ENCODE results near the gene LILRA6.
"Not testable (repeated sequence)": the region's sequence is repeated elsewhere in the genome, so short reads cannot be mapped to it uniquely, and the experiment has no call there.

The LILRA6 gene

DNA sequence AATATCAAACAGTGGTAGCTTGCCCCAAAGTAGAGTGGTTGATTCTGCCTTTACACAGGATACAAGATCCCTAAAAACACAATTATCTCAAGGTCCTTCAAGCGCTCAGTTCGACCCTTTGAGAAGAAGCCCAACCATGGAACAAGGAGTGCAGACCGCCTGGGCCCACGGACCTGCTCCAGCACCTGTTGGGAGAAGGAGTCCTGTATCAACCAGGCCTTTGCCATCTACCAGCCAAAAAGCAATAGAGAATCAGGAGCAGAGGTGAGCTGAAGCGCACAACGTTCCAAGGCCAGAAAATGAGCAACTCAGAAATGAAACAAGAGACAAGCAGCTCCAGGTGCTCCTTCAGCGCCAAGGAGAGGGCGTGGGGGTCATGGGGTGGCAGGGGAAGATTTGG is 13.4 kb downstream of the LILRA6 start:
- DNase-seq, result no peak

DNA sequence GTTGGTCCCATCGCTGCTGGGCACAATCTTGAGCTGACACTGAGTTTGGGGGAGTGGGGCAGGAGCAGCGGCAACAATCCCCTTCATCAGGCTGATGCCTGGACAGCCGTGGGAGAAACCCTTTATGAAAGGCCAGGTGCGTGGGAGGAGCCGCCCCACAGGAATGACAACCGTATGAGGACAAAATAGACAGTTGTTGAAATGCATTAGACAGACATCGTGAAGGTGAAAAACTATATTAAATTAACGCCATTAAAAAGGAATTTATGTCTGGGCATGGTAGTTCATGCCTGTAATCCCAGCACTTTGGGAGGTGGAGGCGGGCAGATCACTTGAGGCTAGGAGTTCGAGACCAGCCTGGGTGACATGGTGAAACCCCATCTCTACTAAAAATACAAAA is 18.0 kb downstream of the LILRA6 start:
- DNase-seq, result not testable (repeated sequence)

DNA sequence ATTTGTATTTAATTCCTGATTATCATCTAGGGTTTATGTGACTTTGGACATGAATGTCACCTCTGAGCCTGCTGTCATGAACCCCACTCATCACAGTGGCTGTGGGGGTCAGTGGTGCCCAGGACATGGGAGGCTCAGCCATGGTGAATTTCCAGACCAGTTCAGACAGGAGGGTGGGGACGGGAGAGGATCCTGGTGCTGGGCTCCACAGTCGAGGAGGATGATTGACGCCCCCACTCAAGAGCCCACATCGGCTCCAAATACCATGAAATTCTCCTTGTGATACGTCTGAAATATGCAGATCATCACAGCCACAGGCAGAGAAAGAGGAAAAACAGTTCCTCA is 18.7 kb downstream of the LILRA6 start:
- not testable (repeated sequence) for DNase-seq

DNA sequence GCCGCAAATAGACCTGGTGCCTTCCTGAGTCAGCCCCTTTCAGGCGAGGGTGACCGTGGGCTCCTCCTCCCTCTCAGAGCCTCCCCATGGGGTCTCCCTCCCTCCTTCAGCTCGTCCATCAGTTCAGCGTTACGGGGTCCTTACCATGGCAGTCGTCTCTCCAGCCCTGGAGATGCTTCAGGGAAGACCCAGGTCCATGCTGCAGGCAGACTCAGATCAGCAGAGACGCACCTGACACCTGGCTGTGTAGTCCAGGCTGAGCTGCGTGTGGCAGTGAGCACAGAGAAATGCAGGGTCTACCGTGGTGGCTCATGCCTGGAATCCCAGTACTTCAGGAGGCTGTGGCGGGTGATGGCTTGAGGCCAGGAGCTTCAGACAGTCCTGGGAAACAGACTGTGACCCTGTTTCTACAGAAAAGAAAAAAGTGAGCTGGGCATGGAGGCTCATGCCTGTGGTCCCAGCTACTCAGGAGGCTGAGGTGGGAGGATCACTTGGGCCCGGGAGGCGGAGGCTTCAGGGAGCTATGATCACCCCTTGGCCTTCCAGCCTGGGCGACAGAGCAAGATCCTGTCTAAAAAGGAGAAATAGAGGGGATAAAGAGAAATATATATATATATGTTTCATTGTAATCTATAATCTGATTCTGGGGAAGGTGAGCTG is 19.2 kb downstream of the LILRA6 start:
- DNase-seq, result not testable (repeated sequence)

DNA sequence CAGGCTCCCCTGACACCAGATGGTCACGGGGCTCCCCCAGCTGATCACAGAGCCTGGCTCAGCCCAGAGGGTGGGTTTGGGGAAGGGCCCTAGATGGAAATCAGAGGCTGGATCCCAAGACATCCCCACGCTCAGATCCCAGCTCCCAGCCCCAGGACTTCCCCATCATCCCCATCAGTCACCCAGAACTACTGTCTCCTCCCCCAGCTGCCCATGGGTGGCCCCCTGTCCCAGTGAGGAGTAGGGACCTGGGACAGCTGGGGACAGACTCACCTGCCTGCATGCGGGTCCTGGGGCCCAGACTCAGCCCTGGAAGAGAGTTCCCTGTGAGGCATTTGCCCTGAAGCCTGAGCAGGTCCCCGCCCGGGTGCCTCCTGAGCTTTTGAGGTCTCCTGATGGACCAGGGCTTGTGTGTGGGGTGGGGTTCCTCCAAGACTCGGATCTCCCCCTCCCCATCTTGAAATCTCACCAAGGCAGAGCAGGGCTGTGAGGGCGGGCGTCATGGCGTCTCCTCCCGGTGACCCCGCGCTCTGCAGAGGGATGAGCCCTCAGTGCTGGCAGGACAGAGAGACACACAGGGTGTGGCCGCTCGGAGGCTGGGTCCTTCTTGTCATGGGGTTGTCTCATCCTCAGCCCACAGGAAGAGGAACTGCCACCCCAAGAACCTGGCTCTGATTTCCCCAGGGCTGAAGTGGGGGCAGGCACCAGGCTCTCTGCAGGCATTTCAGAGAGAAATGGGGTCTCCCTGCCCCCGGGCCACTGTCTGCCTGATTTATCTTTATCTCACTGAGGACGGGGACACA is 19.9 kb downstream of the LILRA6 start, which contains the start of gene LILRB3:
TSS of gene LILRB3 (minus strand) at position 534 of the 803 bp plus-strand sequence. CDS start at position 503, 31 bp downstream.
- not testable (repeated sequence) for DNase-seq

DNA sequence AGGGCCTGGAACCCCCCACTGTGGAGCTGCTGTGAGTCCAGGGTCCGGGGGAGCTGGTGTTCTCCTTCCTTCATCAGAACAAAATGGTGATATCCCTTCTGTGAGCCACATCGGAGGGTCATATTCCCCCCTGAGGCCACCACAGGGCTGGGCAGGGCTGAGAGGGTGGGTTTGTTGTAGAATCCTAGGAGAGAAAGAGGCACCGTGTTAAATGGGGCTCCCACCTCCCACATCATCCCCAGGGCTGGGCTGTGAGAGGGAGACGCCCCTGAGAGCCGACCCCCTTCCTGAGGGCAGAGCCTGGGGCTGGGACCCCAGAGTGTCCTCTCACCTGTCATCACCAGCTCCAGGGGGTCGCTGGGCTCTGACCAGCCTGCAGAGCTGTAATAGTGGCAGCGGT is 20.6 kb downstream of the LILRA6 start:
- DNase-seq, result not testable (repeated sequence)

DNA sequence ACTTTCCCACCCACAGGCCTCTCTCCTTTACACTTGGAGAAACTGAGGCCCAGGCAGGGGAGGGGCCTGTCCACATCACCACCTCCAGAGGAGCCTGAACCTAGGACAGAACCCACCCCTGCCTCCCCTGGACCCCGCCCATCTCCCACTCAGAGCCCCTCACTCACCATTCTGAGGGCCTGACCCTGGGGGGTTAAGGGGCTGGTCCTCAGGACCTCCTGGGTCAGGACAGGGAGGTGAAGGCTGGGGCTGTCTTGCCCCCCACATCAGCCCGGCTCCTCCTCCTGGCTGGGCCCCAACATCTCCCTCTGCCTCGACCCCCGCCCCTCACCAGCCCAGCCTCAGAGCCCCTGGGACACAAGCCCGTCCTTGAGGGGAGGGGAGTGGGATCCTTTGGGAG is 22.9 kb downstream of the LILRA6 start:
- DNase-seq, result not testable (repeated sequence)

DNA sequence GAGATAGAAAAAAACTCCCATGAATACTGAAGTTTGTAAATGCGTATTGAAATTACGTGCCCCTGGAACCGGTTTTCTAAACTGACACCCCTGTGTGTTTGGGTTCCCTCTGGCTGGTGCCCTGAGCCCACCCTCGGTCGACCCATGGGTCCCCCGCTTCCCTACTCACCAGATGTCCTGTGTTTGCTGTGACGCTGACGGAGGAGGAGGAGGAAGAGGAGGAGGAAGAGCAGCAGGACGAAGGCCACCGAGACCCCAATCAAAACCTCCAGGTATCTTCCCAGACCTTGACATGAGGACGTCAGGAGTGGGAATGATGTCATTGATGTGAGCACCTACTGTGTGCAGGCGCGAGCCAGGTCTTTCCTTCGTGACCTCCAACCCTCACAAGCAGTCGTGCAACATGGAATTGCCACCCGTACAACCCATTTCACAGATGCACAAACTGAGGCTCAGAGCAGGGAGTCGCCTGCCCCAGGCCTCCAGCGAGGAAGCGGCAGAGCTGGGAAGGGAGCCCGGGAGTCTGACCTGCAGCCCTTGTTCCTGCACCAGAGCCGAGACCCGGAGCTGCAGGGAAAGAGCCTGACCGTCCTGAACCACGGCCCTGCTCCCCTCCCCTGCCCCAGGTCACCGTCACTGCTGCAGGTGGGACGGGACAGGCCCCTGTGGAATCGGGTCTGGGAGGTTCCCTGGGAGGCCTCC is 23.5 kb downstream of the LILRA6 start:
- no peak for DNase-seq

DNA sequence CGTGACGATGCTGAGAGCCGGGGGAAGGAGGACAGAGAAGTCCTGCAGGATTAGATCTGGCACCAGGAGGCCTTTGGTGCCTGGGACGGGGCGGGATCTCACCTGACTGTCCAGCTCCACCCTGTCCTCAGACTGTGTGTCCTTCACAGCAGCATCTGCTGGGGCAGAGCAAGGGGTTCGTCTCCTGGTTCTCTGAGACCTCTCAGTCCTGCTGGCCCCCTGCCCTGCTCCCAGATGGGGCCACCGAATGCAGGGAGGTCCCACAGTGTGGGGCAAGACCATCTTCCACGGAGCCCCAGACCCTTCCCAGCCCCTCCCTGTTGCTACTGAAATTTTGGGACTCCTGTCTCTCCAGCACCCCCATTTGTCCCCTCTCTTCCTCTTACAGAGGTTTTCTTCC is 24.3 kb downstream of the LILRA6 start:
- no peak for DNase-seq

DNA sequence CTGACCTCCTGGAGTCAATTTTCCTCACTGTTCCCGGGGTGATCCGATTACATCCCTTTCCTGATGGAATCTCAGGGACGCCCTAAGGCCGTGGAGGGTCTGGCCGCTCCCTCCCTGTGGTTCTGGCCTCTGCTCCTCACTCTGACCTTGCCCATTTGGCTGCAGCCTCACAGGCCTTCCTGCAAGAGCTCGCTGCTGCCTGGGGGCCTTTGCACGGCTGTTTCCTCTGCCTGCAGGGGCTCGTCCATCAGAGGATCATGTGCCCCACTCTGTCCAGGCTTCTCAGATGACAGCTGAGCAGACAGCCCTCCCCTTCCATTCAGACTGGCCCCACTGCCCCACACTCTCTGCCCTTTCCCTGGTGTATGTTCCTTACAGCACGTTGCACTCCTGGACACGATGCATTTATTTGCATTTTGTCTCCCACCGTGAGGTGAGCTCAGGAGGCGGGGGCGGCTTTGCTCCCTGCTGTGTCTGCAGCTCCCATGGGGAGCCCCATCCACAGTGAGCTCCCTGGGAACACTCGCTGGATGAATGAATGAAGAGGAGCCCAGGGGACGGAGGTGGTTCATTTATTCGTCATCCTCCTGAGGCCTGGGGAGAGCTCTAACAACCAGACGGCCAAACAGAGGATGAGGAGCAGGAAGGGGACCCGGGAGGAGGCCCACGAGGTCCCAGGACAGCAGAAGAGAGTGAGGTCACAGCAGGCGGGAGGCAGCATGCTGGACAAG is 24.9 kb downstream of the LILRA6 start:
- not testable (repeated sequence) for DNase-seq

DNA sequence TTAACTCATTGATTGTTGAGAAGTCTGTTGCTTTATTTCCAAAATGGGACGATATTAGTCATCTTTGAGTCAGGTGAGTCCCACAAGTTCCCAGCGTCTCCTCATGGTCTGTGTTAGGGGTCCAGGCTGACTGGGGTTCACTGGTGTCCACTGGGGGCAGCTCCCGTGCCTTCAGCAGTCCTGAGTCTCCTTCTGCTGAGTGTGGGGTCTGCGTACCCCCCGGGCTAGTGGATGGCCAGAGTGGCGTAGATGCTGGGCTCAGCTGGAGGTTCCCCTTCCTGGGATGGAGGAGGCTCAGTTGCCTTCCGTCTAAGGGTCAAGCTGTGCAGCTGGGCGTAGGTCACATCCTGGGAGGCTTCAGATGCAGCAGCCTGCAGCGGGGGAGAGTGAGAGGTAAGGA is 25.7 kb downstream of the LILRA6 start:
- DNase-seq, result no peak

DNA sequence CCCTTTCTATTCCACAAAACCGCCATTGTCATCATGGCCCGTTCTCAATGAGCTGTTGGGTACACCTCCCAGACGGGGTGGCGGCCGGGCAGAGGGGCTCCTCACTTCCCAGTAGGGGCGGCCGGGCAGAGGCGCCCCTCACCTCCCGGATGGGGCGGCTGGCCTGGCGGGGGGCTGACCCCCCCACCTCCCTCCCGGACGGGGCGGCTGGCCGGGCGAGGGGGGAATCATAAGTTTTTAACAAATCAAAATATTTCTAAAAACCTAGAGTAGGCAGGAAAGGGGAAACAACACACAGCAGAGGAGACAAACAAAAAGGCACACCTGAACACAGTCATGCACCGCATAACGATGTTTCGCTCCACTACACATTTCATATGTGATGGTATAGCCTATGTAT is 27.9 kb downstream of the LILRA6 start:
- DNase-seq, result not testable (repeated sequence)

DNA sequence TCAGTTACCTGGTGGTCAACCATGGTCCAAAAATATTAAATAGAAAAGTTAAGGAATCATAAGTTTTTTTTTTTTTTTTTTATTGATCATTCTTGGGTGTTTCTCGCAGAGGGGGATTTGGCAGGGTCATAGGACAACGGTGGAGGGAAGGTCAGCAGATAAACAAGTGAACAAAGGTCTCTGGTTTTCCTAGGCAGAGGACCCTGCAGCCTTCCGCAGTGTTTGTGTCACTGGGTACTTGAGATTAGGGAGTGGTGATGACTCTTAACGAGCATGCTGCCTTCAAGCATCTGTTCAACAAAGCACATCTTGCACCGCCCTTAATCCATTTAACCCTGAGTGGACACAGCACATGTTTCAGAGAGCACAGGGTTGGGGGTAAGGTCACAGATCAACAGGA is 28.4 kb downstream of the LILRA6 start:
- not testable (repeated sequence) for DNase-seq

DNA sequence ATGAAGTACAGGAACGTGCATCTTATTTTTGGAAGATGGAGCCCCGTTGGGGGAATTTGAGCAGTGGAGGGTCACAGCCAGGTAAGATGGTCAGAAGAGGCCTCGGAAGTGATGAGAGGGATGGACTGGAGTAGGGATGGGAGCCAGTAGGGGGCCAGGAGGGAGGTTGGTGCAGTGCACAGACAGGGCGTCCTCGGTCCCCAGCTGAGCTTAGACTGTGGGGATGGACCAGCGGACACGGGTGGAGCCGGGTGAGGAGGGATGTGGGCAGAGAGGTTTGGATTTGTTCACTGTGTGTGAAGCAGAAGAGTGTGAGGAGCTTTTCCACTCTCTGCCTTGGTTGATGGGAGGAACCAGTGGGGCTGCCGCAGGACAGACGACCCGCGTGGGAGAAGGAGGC is 31.4 kb downstream of the LILRA6 start:
- no peak for DNase-seq

DNA sequence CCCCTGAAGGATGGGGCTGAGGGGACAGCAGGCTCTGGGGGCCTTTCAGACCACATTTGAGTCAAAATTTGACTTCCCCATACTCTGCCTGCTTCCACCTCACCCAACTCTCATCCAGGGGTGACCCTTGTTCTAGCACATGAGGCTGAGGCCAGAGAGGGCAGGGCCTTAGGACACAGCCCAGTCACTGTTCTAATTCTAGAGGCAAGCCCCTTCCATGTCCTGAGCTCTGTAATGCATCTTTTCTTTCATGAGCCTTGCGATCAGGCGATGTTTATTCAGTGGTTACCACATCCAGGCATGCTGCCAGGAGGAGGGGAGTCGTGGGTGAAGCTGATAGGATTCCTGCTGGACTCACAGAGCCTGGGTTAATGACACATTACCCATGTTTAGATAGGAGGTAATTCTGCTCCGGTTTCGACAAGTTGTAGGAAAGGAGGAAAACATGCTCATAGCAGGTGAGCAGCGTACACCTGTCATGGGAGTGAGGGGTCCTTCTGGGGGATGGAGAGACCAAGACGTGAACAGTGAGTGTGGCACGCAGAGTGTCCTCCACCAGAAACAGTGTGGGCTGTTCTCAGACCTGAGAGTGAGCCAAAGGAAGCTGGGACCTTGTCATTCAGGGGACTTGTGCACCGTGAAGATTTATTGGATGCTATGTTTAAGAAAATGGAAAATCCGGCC is 32.6 kb downstream of the LILRA6 start:
- no peak for DNase-seq

DNA sequence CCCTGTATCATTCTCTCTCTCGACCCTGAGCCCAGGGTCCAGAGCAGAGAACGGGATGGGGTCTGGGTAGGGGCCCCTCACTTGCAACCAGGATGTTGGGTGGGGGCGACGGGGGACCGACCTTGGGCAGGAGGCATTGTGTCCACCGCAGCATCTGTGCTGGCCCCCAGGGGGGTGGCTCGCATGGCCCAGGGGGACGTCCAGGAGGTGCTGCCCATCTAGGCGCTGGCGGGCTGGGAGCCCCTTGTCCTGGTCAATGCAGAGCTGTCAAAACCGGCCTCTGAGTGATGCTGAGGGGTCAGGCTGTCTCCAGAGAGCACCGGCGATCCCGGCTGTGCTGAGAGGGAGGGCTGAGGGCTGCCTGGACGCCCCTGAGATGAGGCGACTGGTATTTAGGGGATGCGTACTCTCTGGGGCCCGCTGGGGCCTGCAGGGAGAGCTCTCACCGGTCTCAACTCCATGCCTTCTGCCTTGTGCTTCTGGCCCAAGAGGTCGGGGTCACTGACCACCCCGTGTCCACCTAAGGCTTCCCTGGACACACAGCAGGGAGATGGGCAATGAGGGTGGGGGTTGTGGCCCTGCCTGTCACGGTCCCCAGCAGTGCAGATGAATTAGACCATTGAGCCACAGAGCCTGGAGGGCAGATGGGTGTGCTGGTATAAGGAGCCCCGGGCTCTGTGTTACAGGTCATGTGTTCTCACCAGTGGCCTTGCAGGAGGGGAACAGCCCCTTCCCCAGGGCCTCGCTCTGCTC is 33.4 kb downstream of the LILRA6 start:
- DNase-seq, result no peak

DNA sequence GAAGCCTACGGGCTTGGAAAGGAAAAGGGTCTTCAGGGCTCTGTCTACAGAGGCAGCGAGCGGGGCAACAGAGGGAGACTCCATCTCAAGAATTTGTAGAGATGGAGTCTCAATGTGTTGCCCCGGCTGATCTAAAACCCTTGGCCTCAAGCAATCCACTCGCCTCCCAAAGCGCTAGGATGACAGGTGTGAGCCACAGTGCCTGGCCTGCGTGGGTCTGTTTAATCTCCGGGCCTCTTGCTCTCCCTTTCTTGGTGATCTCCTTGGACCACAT is 33.9 kb downstream of the LILRA6 start:
- DNase-seq, result no peak

DNA sequence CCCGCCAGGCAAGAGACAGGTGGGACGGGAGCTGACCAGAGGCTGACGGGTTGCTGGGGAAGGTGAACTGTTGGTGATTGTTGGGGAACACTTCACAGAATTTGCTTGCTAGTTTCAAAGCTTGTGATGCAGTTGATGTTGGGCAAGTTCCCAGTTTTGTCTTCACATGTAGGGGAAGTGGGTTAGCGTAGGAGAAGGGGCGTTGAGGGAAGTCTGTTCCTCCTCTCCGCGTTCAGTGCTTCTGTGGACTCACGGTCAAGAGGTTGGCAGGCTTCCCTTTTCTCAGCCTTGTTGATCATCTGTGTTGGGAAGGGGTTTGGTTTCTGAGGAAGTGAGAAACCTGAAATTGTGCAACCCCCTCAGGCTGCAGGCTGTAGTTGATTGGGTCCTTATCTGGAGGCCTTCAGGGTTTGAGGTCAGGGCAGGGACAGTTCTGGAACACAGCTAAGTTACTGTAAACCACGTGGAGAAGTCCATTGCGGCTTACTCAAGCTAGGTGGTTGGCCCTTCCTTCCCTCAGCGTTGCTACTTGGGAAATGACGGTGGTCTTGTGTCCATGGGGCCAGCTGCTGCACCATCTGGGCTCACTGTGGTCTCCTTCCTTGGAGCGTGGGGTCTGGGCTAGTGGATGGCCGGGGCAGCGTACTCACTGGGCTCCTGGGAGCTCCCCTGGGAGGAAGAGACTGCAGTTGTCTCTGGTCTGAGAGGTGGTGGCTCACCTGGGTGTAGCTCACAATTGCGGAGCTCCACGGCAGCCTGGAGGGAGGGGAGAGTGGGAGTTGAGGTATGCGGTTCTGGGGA is 34.4 kb downstream of the LILRA6 start:
- no peak for DNase-seq

DNA sequence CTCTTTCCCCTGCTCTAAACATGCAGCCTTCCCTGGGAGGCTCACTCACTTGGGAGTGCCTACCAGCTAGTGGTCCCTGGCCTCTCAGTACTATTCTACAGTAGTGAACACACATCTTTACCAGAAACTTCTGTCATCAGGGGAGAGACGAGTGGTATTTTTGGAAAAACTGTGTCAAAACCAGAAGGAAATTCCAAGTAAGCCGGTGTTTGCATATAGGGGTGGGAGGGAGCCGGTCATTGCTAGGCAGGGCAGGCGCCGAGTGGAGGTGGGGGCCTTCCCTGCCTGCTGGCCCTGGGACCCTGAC is 35.0 kb downstream of the LILRA6 start:
- DNase-seq, result no peak

DNA sequence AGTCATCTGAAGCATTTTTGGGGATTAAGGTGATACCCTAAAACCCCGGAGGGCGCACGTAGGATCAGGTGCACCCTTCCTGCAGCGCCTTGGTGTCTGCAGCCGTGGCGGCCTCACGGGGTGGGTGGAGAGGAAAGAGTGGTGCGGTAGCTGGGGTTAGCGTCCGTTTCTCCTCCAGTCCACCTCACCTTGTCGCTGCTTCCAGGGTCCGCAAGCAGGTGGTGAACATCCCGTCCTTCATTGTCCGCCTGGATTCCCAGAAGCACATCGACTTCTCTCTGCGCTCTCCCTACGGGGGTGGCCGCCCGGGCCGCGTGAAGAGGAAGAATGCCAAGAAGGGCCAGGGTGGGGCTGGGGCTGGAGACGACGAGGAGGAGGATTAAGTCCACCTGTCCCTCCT is 35.4 kb downstream of the LILRA6 start:
- DNase-seq, result not testable (repeated sequence)

DNA sequence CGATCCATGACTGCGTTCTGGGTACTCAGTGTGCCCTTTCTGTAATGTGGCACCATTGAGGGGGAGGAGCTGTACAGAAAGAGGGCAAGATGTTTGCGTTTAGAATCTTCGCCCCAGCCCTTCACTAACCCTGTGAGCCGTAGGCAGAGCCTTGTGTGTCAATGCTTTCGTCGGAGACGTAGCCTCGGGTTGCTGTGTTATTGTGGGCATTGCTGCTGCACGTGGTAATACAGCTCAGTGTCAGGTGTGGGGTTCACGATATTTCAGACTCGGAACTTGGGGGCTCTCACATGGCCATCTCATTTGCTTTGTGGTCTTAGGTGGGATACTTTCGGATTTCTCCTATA is 35.8 kb downstream of the LILRA6 start:
- no peak for DNase-seq
